ENCODE data around the gene RBBP7.

DNA sequence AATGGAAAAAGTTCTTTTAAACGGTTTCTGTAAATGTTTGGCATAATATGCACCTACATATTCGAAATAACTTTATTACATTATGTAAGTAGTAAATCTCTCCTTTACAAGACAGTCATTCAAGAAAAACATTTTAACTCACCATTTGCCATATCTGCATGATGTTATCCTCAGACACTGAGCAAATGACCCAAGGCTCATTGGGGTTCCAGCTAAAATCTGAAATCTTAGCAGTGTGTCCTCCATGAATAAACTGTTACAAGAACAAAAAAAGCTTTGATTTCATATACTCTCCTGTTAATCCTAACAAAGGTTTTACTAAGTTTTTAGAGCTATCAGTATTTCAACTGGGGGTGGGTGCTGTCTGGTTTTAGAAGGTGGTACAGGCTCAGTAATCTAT lies 24.5 kb downstream of the RBBP7 start:
- TF ChIP-seq, protein P1, sequence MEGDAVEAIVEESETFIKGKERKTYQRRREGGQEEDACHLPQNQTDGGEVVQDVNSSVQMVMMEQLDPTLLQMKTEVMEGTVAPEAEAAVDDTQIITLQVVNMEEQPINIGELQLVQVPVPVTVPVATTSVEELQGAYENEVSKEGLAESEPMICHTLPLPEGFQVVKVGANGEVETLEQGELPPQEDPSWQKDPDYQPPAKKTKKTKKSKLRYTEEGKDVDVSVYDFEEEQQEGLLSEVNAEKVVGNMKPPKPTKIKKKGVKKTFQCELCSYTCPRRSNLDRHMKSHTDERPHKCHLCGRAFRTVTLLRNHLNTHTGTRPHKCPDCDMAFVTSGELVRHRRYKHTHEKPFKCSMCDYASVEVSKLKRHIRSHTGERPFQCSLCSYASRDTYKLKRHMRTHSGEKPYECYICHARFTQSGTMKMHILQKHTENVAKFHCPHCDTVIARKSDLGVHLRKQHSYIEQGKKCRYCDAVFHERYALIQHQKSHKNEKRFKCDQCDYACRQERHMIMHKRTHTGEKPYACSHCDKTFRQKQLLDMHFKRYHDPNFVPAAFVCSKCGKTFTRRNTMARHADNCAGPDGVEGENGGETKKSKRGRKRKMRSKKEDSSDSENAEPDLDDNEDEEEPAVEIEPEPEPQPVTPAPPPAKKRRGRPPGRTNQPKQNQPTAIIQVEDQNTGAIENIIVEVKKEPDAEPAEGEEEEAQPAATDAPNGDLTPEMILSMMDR (conservative IDR thresholded peaks at IDR 0.05 in 1 of 2, IDR thresholded peaks at IDR 0.05 in 1 of 2; ENCODE audit: low read depth in 1 of 2, low read length in 2 of 2) = no peak
- no peak for TF ChIP-seq EZH2 (IDR thresholded peaks at IDR 0.05; ENCODE audit: low read length, missing control alignments)

Data from fibroblast of lung (primary cell).